DND-41 (cell line): ENCODE results near the gene LOC101059915.

Experiments
- CTCF ChIP-seq: IDR thresholded peaks from 2 replicates; pipeline ENCODE4 v1.5.1; 2012; ENCODE audit warnings: borderline replicate concordance, low read length, moderate library complexity, mild to moderate bottlenecking; ENCODE audit not compliant: poor library complexity, severe bottlenecking; ENCODE audit errors: extremely low read depth
- EZH2 ChIP-seq: IDR thresholded peaks from 3 replicates; pipeline ENCODE4 v1.6.1; 2012; ENCODE audit warnings: borderline replicate concordance, low read depth, mild to moderate bottlenecking, moderate library complexity, low read length, inconsistent platforms; ENCODE audit not compliant: severe bottlenecking

DNA sequence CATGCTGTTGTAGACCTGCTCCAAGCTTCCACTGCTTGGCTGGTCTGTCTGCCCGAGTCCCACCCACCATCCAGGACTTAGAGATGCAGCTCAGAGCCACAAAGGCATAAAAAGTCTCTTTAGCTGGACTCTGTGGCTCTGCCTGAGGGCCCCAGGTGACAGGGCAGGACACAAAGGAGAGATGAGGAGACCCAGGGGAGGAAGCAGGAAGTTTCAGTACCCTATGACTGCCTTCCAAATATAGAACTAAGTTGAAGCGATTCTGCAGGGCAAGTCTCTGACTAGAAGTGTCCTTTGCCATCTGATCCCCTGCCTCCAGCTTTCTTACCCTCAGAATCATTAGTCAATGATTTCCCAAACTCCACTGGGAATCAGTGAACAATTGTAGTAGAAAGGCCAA lies 37.9 kb upstream of the LOC101059915 start:
- TF ChIP-seq CTCF (no peak), EZH2 (no peak)
